B cell (primary cell): ENCODE data around the gene PIP4K2A. TPM values are rescaled to one million over a fixed set of nuclear protein-coding genes. Genes with fewer than 3 reads are reported as not detected.

ENCODE experiments used
- ATAC-seq: fragments of 200-7000 bp; cut with Tn5 transposase; one replicate; pipeline ENCODE4 v1.10.0; 2021; ENCODE audit warnings: low read depth, mild to moderate bottlenecking, moderate number of reproducible peaks, moderate library complexity
- CTCF ChIA-PET: fragments of 350-600 bp; sonication (Branson Sonifier 250); formaldehyde crosslinking; loops from one replicate; lab custom pipeline; 2021; ENCODE audit warnings: antibody characterized with exemption, inconsistent platforms; lab: Charles Lee
- POLR2A ChIA-PET: fragments of 350-600 bp; sonication (Branson Sonifier 250); formaldehyde crosslinking; loops from one replicate; lab custom pipeline; 2021; ENCODE audit warnings: antibody characterized with exemption; lab: Charles Lee
- DNase-seq: peaks from one replicate; pipeline ENCODE4 v3.0.0; 2013
- H2AFZ ChIP-seq: 2 replicates; pipeline ENCODE4 v1.6.1; 2012; ENCODE audit warnings: mild to moderate bottlenecking, low read depth, low read length; ENCODE audit not compliant: insufficient read depth, poor library complexity, severe bottlenecking
- H3K27ac ChIP-seq, 2 donors: 1 replicate in 1 of 2; 2 replicates in 1 of 2; pipeline ENCODE4 v1.5.1; 2012 to 2013; ENCODE audit warnings: low read length in 2 of 2, mild to moderate bottlenecking in 2 of 2, moderate library complexity in 1 of 2
- H3K27me3 ChIP-seq, 4 experiments: fragments of 200-600 bp in 1 of 4; sonication (generic) in 1 of 4; replicated peaks in 1 of 4; 1 replicate in 2 of 4; 2 replicates in 2 of 4; pipeline versions ENCODE4 v1.6.1 to v1.7.0; 2013 to 2016; ENCODE audit warnings: low read length in 3 of 4, mild to moderate bottlenecking in 2 of 4, mixed read lengths in 1 of 4, moderate library complexity in 1 of 4; ENCODE audit not compliant: insufficient read depth in 4 of 4, control insufficient read depth in 3 of 4; ENCODE audit errors: control extremely low read depth in 1 of 4
- H3K36me3 ChIP-seq, 2 experiments: replicated peaks in 1 of 2; 1 replicate in 1 of 2; 2 replicates in 1 of 2; pipeline versions ENCODE4 v1.6.1 to v1.7.1; 2013; ENCODE audit warnings: low read length in 1 of 2; ENCODE audit not compliant: insufficient read depth in 2 of 2, control insufficient read depth in 1 of 2; ENCODE audit errors: control extremely low read depth in 1 of 2, extremely low read depth in 1 of 2
- H3K4me1 ChIP-seq, 2 donors: fragments of 200-600 bp in 1 of 2; sonication (generic) in 1 of 2; 1 replicate in 1 of 2; 2 replicates in 1 of 2; pipeline versions ENCODE4 v1.5.1 to v1.6.1; 2013 to 2017; ENCODE audit warnings: low read length in 2 of 2; ENCODE audit not compliant: control insufficient read depth in 2 of 2, insufficient read depth in 2 of 2
- H3K4me2 ChIP-seq: replicated peaks from 2 replicates; pipeline ENCODE3; 2012; ENCODE audit warnings: mild to moderate bottlenecking, low read depth, low read length; ENCODE audit not compliant: poor library complexity, severe bottlenecking
- H3K4me3 ChIP-seq, 5 experiments: fragments of 200-600 bp in 1 of 5; sonication (generic) in 1 of 5; 1 replicate in 3 of 5; 2 replicates in 2 of 5; pipeline versions ENCODE4 v1.5.1 to v1.7.0; 2011 to 2016; ENCODE audit warnings: low read length in 4 of 5, mild to moderate bottlenecking in 4 of 5, low read depth in 2 of 5, control low read depth in 1 of 5, moderate library complexity in 1 of 5; ENCODE audit not compliant: insufficient read depth in 1 of 5; ENCODE audit errors: control extremely low read depth in 1 of 5, extremely low read depth in 1 of 5
- H3K79me2 ChIP-seq: fragments of 200-600 bp; sonication (generic); one replicate; pipeline ENCODE4 v1.6.0; 2016; ENCODE audit warnings: low read length; ENCODE audit not compliant: control insufficient read depth, insufficient read depth
- H3K9ac ChIP-seq: fragments of 200-600 bp; sonication (generic); 2 replicates; pipeline ENCODE4 v1.6.1; 2017; ENCODE audit warnings: mild to moderate bottlenecking, low read length, moderate library complexity
- H3K9me3 ChIP-seq, 3 donors: one replicate each; pipeline versions ENCODE4 v1.6.1 to v1.7.1; 2013; ENCODE audit warnings: low read length in 2 of 3; ENCODE audit not compliant: control insufficient read depth in 2 of 3, insufficient read depth in 1 of 3; ENCODE audit errors: control extremely low read depth in 1 of 3
- H4K20me1 ChIP-seq: 2 replicates; pipeline ENCODE4 v1.6.0; 2012; ENCODE audit warnings: mild to moderate bottlenecking, low read length; ENCODE audit not compliant: insufficient read depth, control insufficient read depth, poor library complexity, severe bottlenecking
- H3K27ac Mint-ChIP-seq: one replicate; pipeline ENCODE4 v1.8.0; 2021; ENCODE audit warnings: mixed read lengths
- H3K27me3 Mint-ChIP-seq: one replicate; pipeline ENCODE4 v1.8.0; 2021; ENCODE audit warnings: mixed read lengths
- H3K4me1 Mint-ChIP-seq: one replicate; pipeline ENCODE4 v1.8.0; 2021; ENCODE audit warnings: mixed read lengths
- H3K4me3 Mint-ChIP-seq: one replicate; pipeline ENCODE4 v1.8.0; 2021; ENCODE audit warnings: mixed read lengths
- H3K9me3 Mint-ChIP-seq: one replicate; pipeline ENCODE4 v1.8.0; 2022; ENCODE audit warnings: mixed read lengths; ENCODE audit not compliant: insufficient read depth
- EZH2 ChIP-seq: IDR thresholded peaks from 2 replicates; pipeline ENCODE4 v1.6.1; 2012; ENCODE audit warnings: borderline replicate concordance, low read depth, mild to moderate bottlenecking, moderate library complexity, low read length; ENCODE audit not compliant: insufficient read depth, poor library complexity, severe bottlenecking
- WGBS: methylation state at CpG from one replicate; pipeline ENCODE4 v1.1.5; 2013; ENCODE audit warnings: missing lambda C conversion rate; ENCODE audit not compliant: insufficient coverage; 5-methylcytosine and 5-hydroxymethylcytosine counted together
- intact Hi-C: fragments of 100-400 bp; cut with micrococcal nuclease; formaldehyde crosslinking; loops from one replicate; pipeline ENCODE4 v1.10.0; 2022
- polyA plus RNA-seq: library from polyadenylated mRNA; depleted of rRNA; stranded (reverse); fragments of >200 nt; gene quantifications from 2 replicates; pipeline ENCODE4 v1.2.3, GENCODE V29; 2012
- total RNA-seq, 2 donors: library from RNA; stranded (reverse); fragments of 120-200 nt in 1 of 2; gene quantifications; 1 replicate in 1 of 2; 2 replicates in 1 of 2; pipeline versions ENCODE4 v1.2.3 to v1.2.4, GENCODE V29; 2013 to 2022
- TF ChIP-seq, protein P1 (sequence below): fragments of 200-600 bp; IDR thresholded peaks from one replicate; pipeline ENCODE4 v1.8.0; 2022; ENCODE audit warnings: antibody characterized with exemption, mild to moderate bottlenecking

PIP4K2A gene
- total and polyA plus RNA-seq, 2 donors (not counting 1 experiment from before 2014, with no cell fraction given): 21.8 to 103 TPM

DNA sequence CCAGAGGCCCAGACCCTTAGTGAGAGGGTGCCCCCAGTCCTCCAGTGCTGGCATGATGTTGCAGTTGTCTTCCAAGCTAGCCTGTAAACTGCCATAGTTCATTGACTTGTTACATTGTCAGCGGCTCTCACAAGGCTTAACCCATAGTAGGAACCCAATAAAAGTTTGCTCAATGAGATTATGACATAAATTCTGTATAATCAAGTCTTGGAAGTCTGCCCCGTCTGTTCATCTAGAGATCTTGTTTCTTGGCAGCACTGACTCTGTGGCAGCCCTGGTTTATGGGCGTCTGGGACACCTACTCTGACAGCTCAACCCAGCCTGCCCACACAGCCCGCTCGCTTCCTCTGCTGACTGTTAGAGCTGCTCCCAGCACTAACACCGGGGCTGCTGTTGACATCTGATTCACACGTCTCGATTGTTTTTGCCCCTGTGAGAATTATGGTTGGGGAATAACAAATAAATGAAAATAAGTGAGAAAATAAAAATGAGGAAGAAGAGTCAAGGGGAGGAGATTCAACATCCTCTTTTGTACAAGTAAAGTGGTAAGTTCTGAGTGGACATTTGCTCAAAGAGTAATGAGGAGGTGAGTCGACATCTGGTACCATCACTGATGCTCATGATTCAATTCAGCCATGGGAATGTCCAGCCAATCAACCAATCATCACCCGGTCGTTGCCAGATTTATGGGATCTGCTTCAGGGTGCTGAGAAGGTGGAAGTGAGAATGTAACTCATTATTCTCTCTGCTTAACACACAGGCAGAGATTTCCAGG is 208.3 kb downstream of the PIP4K2A start:
- Histone ChIP-seq H4K20me1 (no peaks in the 10 kb centered on the region), H3K27ac (no peak overlapping the region), H2AFZ (peak overlapping the region; percentile 41), H3K36me3 (no peaks in the 10 kb centered on the region), H3K4me1 (peaks cover 17 to 20% of the 10 kb centered on the region in 2 donors), H3K27me3 (no peaks in the 10 kb centered on the region), H3K9ac (peak overlapping the region; percentile 5), H3K9me3 (no peaks in the 10 kb centered on the region), H3K4me2 (peak overlapping the region; percentile 45), H3K4me3 (peak overlapping the region in 2 of 5 experiments; percentile 3 to 4), H3K79me2 (no peaks in the 10 kb centered on the region)
- ATAC-seq: peak; percentile 88
- peaks cover 22% of the 10 kb centered on the region for H3K4me1 Mint-ChIP-seq
- 1% methylated on average over 7 of the region's 11 CpGs for WGBS
- intact Hi-C loops: no loop called here
- TF ChIP-seq EZH2: no peak
- TF ChIP-seq, protein P1, sequence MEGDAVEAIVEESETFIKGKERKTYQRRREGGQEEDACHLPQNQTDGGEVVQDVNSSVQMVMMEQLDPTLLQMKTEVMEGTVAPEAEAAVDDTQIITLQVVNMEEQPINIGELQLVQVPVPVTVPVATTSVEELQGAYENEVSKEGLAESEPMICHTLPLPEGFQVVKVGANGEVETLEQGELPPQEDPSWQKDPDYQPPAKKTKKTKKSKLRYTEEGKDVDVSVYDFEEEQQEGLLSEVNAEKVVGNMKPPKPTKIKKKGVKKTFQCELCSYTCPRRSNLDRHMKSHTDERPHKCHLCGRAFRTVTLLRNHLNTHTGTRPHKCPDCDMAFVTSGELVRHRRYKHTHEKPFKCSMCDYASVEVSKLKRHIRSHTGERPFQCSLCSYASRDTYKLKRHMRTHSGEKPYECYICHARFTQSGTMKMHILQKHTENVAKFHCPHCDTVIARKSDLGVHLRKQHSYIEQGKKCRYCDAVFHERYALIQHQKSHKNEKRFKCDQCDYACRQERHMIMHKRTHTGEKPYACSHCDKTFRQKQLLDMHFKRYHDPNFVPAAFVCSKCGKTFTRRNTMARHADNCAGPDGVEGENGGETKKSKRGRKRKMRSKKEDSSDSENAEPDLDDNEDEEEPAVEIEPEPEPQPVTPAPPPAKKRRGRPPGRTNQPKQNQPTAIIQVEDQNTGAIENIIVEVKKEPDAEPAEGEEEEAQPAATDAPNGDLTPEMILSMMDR: no peak
- ChIA-PET POLR2A (no interaction called here), CTCF (no interaction called here)
- no peaks in the 10 kb centered on the region for H3K9me3 Mint-ChIP-seq
- no peak overlapping the region for H3K27ac Mint-ChIP-seq
- peak; percentile 52 for DNase-seq
- H3K4me3 Mint-ChIP-seq: peak overlapping the region; percentile 54
- no peaks in the 10 kb centered on the region for H3K27me3 Mint-ChIP-seq

DNA sequence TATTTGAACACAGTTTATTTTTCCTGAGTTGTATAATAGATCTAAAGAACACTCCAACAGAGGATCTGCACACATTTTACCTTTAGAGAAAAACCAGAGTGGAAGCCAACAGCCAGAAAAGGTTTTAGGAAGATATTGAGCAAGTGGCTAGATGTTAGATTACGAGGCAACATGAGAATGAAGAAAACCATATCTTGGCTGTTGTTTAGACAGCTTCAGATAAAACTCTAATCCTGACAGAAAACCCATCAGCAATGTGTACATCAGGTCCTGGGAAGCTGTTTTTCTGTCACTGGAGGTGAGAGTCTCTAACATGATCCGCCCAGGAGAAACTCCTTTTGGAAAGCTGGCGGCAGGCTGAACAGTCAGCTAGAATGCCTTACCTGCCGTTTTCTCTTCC is 209.6 kb downstream of the PIP4K2A start:
- intact Hi-C loops: no loop called here
- TF ChIP-seq EZH2: no peak
- TF ChIP-seq, protein P1: no peak
- no peak for ATAC-seq

More for the DNA sequence above, 209.6 kb downstream of the PIP4K2A start:
- Histone ChIP-seq H3K79me2 (no peaks in the 10 kb centered on the region), H3K9ac (no peak overlapping the region), H3K36me3 (no peaks in the 10 kb centered on the region), H3K4me1 (peaks cover 17 to 20% of the 10 kb centered on the region in 2 donors), H3K4me3 (no peak overlapping the region), H4K20me1 (no peaks in the 10 kb centered on the region), H3K27me3 (no peaks in the 10 kb centered on the region), H2AFZ (no peak overlapping the region), H3K27ac (no peak overlapping the region), H3K9me3 (no peaks in the 10 kb centered on the region), H3K4me2 (no peak overlapping the region)
- Mint-ChIP-seq H3K27me3 (no peaks in the 10 kb centered on the region), H3K27ac (no peak overlapping the region), H3K4me3 (no peak overlapping the region), H3K9me3 (no peaks in the 10 kb centered on the region), H3K4me1 (peaks cover 22% of the 10 kb centered on the region)
- ChIA-PET CTCF (no interaction called here), POLR2A (no interaction called here)
- no peak for DNase-seq
- 100% methylated on average over 2 of the region's 4 CpGs for WGBS
